Psoas muscle (tissue), 8 donors: ENCODE data around the gene IGFBP6. TPM values are rescaled to one million over a fixed set of nuclear protein-coding genes. Genes with fewer than 3 reads are reported as not detected.

Experiments used
- ATAC-seq, 4 donors: fragments of 200-7000 bp; cut with Tn5 transposase; one replicate each; pipeline ENCODE4 v1.9.1; 2020; ENCODE audit warnings: moderate library complexity in 3 of 4, mild to moderate bottlenecking in 2 of 4
- DNase-seq, 2 donors: peaks; one replicate each; pipeline ENCODE4 v3.0.0-alpha.2; 2020
- H3K27ac ChIP-seq: fragments of 200-600 bp; one replicate; pipeline ENCODE4 v1.8.0; 2022
- H3K27me3 ChIP-seq, 3 donors: fragments of 200-600 bp in 1 of 3; one replicate each; pipeline versions ENCODE4 v1.6.1 to v1.8.0; 2013 to 2022; ENCODE audit warnings: low read length in 2 of 3, mild to moderate bottlenecking in 2 of 3, moderate library complexity in 1 of 3; ENCODE audit not compliant: insufficient read depth in 3 of 3
- H3K36me3 ChIP-seq, 2 donors: fragments of 200-600 bp in 1 of 2; one replicate each; pipeline versions ENCODE4 v1.6.1 to v1.8.0; 2013 to 2022; ENCODE audit warnings: low read depth in 1 of 2, mild to moderate bottlenecking in 1 of 2, moderate library complexity in 1 of 2; ENCODE audit not compliant: insufficient read depth in 1 of 2
- H3K4me1 ChIP-seq: fragments of 200-600 bp; one replicate; pipeline ENCODE4 v1.8.0; 2022
- H3K4me3 ChIP-seq: fragments of 200-600 bp; one replicate; pipeline ENCODE4 v1.8.0; 2022; ENCODE audit warnings: mild to moderate bottlenecking
- H3K9me3 ChIP-seq: fragments of 200-600 bp; one replicate; pipeline ENCODE4 v1.8.0; 2022
- WGBS, 3 donors: extraction: QIAGEN DNeasy Blood & Tissue Kit; methylation state at CpG; one replicate each; pipeline versions ENCODE4 v1.1.6 to v1.1.7; 2013; 5-methylcytosine and 5-hydroxymethylcytosine counted together
- intact Hi-C, 2 donors: fragments of 100-400 bp; cut with DNase I; formaldehyde crosslinking; loops; one replicate each; pipeline versions ENCODE4 v1.11.0 to v1.14.2; 2022
- polyA plus RNA-seq, 3 donors: library from polyadenylated mRNA; stranded (reverse); fragments of 200-250 nt; gene quantifications; one replicate each; pipeline ENCODE4 v1.2.3, GENCODE V29; 2013
- total RNA-seq, 4 donors: library from RNA; stranded (reverse); fragmentation: NEBNext Ultra II Directional in 2 of 4; extraction: Animal tissue kit (Norgen Biotek cat#: 25700) in 2 of 4; gene quantifications; one replicate each; pipeline versions ENCODE4 v1.2.1 to v1.2.4, GENCODE V29; 2021 to 2023
- TF ChIP-seq, protein P1 (sequence below): fragments of 200-600 bp; IDR thresholded peaks from one replicate; pipeline ENCODE4 v1.8.0; 2022; ENCODE audit warnings: antibody characterized with exemption
- donor health status: healthy with polysubstance abuse.
- donor health status: DM: no; HTN: no; CAD: no; lungs with moderate emphysema.
- donor health status: Bipolar disorder and iron deficiency.
- donor health status: healthy.
- donor health status: DM: yes; HTN: yes; CAD: no.
- donor health status: DM: no; HTN: no; CAD: no.
- donor health status: DM: no; HTN: no; CAD: no.
- donor health status: DM: yes; HTN: yes; CAD: no.

IGFBP6 gene
- total and polyA plus RNA-seq, 7 donors, result 6.4 to 27.0 (median 21.3) TPM

DNA sequence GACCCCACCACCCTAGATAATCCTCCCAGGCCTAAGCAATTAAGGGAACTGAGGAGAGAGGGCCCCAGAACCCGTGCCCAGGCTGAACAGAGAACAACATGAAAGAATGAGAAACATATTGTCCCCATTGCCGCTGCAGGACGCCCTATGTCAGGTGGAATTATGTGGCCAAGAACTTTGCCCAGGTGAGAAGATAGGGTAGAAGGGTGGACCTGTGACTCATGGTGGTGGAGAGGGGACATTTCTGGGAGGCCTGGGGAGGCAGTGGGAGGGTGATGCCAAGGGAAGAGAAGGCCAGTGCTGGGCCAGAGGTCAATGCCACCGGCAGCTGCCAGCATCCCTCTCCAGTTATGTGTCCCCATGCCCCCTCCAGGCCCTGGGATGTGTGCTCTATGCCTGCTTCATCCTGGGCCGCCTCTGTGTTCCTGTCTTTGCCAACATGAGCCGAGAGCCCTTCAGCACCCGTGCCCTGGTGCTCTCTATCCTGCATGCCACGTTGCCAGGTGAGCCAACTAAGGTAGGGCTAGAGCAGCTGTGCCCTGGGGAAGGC lies 21.4 kb downstream of the IGFBP6 start:
- no peak for DNase-seq
- TF ChIP-seq, protein P1, sequence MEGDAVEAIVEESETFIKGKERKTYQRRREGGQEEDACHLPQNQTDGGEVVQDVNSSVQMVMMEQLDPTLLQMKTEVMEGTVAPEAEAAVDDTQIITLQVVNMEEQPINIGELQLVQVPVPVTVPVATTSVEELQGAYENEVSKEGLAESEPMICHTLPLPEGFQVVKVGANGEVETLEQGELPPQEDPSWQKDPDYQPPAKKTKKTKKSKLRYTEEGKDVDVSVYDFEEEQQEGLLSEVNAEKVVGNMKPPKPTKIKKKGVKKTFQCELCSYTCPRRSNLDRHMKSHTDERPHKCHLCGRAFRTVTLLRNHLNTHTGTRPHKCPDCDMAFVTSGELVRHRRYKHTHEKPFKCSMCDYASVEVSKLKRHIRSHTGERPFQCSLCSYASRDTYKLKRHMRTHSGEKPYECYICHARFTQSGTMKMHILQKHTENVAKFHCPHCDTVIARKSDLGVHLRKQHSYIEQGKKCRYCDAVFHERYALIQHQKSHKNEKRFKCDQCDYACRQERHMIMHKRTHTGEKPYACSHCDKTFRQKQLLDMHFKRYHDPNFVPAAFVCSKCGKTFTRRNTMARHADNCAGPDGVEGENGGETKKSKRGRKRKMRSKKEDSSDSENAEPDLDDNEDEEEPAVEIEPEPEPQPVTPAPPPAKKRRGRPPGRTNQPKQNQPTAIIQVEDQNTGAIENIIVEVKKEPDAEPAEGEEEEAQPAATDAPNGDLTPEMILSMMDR, result no peak
- intact Hi-C loops, result no loop called here
- Histone ChIP-seq H3K27me3 (no peaks in the 10 kb centered on the region), H3K27ac (no peak overlapping the region), H3K9me3 (no peaks in the 10 kb centered on the region), H3K36me3 (no peaks in the 10 kb centered on the region), H3K4me3 (no peak overlapping the region), H3K4me1 (peaks cover 10% of the 10 kb centered on the region)
- ATAC-seq, result no peak
- WGBS, 3 donors, result 78 to 92% (median 87%) methylated on average over 7 to 8 of the region's 8 CpGs

DNA sequence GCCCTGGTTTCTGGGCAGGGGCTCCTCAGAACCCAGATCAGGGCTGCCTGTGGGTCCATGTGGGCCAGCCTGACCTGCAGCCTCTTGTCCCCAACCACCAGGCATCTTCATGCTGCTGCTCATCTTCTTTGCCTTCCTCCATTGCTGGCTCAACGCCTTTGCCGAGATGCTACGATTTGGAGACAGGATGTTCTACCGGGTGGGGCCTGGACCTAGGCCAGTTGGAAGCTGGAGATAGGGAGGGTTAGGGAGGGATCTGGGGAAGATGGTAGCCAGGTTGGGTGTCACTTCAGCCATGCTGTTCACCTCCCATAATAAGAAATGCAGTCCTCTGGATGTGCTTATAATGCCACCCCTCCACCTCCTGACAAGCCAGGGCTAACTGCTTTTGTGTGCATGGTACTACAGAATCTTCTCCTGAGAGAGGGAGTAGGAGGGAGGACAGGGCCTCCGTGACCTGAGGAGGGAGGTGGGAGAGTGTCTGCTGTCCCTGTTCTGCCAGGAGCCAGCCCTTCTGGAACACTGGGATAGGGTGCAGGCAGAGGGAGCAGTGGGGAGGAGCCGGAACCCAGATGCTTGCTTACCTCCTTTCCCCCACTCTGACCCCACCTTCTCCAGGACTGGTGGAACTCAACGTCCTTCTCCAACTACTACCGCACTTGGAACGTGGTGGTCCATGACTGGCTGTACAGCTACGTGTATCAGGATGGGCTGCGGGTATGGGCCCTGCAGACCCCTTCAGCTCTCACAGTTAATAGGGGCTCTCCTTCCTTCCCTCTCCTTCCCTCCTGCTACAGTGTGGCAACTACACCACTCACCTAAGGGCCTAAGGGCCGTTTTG lies 23.4 kb downstream of the IGFBP6 start:
- DNase-seq, result no peak

DNA sequence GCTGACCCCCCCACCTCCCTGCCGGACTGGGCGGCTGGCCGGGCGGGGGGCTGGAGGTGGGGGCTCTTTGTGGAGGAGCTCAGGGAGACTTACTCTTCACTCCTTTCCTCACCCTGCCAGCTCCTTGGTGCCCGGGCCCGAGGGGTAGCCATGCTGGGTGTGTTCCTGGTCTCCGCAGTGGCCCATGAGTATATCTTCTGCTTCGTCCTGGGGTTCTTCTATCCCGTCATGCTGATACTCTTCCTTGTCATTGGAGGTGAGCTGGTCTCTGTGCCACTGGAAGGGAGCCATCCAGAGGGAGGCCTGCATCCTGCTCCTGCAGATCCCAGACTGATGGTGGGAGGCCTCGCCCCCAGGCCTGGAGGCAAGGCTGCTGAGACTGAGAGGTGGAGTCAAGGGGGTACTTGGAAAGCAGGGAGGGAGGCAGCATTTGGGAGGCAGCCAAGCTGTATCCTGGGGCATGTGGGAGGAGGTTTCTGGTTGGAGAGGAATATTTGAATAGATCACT lies 25.5 kb downstream of the IGFBP6 start:
- DNase-seq (no peak), ATAC-seq (no peak)
- H3K4me3 ChIP-seq, result no peak overlapping the region
- no peak overlapping the region for H3K27ac ChIP-seq
- no peaks in the 10 kb centered on the region for H3K27me3 ChIP-seq
- H3K9me3 ChIP-seq, result no peaks in the 10 kb centered on the region
- H3K36me3 ChIP-seq, result no peaks in the 10 kb centered on the region
- H3K4me1 ChIP-seq, result no peaks in the 10 kb centered on the region
- intact Hi-C loops, result no loop called here
- WGBS, 3 donors, result 89 to 92% (median 90%) methylated on average over 8 to 10 of the region's 10 CpGs
- TF ChIP-seq, protein P1, result no peak

More for the DNA sequence above, 23.4 kb downstream of the IGFBP6 start:
- Histone ChIP-seq H3K36me3 (no peaks in the 10 kb centered on the region), H3K4me3 (no peak overlapping the region), H3K27ac (no peak overlapping the region), H3K4me1 (peaks cover 5% of the 10 kb centered on the region), H3K9me3 (no peaks in the 10 kb centered on the region), H3K27me3 (no peaks in the 10 kb centered on the region)
- ATAC-seq, result no peak
- intact Hi-C loops, result no loop called here
- TF ChIP-seq, protein P1, result no peak
- WGBS, 3 donors, result 71 to 75% (median 72%) methylated on average over 12 of the region's 12 CpGs

DNA sequence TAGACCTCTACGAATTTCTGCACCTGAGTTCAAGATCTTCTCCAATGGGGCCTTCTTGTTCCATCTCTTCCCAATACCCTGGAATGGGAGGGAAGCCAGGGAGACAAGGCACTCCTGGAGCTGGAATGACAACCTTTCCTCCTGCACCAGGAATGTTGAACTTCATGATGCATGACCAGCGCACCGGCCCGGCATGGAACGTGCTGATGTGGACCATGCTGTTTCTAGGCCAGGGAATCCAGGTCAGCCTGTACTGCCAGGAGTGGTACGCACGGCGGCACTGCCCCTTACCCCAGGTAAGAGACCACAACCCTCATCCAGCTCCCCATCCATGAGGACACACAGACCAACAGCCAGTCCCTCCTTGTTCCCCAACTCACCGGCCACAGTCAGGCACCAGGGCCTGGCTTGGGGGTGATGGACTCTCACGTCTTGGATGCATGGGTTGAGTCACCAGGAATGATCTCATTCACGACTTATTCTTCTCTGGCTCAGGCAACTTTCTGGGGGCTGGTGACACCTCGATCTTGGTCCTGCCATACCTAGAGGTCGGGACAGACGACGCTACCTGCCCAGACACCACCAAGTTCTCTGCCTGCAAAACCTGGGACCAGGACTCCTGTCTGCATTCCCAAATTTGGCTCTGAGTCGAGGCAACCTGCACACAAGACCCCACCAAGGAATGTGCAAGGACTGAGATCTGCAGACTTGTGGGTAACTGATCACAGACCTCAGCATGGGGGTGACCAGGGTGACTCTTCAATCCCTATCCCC lies 26.3 kb downstream of the IGFBP6 start:
- H3K4me3 ChIP-seq, result no peak overlapping the region
- no peak overlapping the region for H3K27ac ChIP-seq
- no peaks in the 10 kb centered on the region for H3K36me3 ChIP-seq
- H3K9me3 ChIP-seq, result no peaks in the 10 kb centered on the region
- H3K4me1 ChIP-seq, result no peaks in the 10 kb centered on the region
- no peak for ATAC-seq
- 91 to 92% (median 92%) methylated on average over 16 of the region's 16 CpGs for WGBS, 3 donors
- no peak for DNase-seq
- no peaks in the 10 kb centered on the region for H3K27me3 ChIP-seq
- intact Hi-C loops, result no loop called here
- TF ChIP-seq, protein P1, result no peak
